NOMO-1 (cell line): ENCODE results near the gene C1QTNF6.

Experiments used
- DNase-seq, 2 experiments: peaks; one replicate each; lab custom pipeline; 2025; ENCODE audit not compliant: unreplicated experiment in 2 of 2; lab: John Stamatoyannopoulos, UW

Gene C1QTNF6

DNA sequence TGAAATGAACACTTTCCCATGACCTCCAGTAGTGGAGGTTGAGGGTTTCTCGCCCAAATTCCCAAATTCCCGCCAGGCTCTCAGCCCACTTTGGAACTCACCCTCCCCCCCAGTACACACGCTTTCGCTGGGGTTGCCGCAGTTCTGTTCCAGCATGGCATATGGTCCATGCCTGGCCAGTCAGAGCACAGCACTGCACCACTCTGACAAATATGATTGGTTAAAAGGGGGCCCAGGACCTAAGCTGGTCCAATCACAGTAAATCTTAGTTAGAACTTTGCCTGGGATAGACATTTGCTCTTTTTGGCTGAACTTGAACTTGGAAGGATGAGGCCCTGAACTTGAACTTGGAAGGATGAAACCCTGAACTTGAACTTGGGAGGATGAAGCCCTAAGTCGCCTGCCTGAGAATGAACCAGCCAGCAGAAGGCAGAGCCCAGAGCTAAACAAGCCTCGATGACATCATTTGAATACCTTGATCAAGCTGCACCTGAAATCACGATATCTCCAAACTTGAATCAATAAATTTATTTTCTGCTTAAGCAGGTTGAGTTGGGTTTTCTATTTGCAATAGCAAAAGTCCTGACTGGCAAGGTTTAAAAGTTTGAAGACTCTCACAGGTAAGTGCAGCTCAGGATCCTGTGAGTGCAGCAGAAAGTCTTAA is 36.8 kb upstream of the C1QTNF6 start:
- no peak for DNase-seq

DNA sequence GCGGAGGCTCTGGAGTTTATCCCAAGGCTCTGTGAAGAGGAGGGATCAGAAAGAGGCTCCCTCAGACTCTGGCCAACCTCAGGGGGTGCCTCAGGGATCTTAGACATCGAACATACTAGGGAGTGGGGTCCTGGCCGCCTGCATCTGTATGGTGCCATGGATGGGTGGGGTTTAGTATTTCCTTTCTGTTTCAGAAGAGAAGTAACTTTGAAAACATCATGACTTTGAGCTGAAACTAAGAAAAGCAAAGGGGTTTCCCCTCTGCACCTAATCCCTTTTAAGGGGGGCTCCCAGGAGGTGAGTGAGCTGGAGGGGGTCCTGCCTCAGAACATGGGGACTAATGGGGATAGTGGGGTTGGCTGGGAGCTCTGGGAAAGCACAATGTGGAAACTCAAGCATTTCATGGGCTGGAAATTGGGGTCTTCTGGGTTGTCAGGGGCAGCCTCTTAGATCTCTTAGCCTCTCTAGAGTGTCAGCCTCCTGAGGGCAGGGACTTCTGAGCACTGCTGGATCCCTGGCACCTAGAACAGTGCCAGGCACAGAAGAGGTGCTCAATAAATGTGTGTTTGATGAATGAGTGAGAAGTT is 36.0 kb upstream of the C1QTNF6 start:
- no peak for DNase-seq

GRCh38 chr22:37222440-37222971 is 34.5 kb upstream of the C1QTNF6 start:
- DNase-seq = peak in 1 of 2 experiments; percentile 40

- no peak for DNase-seq
Measured at GRCh38 chr22:37221424-37222333, 33.6 kb upstream of the C1QTNF6 start.

- DNase-seq = no peak
Measured at GRCh38 chr22:37220543-37220981, 32.5 kb upstream of the C1QTNF6 start.

GRCh38 chr22:37219533-37219932 is 31.5 kb upstream of the C1QTNF6 start:
- DNase-seq = no peak

DNA sequence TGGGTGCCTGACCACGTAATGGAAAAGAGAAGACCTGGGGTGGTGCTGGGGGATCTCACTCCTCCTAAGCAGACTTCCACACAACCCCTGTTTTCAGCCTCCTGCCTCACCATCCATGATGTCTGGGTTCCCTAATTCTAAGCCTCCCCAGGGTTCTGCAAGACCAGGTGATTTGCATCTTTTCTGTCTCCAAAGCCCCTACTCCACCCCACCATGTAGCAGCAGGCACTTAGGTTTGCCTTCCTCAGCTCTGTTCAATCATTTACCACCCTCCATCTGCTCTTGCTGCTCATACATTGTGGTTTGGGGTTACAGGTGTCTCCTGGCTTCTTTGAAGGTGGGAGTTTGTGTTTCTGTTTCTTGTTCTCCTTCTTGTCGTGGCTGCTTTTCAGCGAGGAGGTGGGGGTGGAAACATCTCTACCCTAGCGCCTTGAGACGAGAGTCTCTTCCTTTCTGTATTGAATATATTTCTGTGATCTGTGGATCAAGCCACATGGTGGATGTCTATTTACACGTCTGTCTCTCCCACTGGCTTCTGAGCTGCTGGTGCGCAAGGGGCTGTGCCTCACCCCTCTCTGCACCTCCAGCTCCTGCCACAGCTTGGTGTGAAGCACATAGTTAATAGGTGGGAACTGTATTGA is 30.8 kb upstream of the C1QTNF6 start:
- DNase-seq = no peak

DNA sequence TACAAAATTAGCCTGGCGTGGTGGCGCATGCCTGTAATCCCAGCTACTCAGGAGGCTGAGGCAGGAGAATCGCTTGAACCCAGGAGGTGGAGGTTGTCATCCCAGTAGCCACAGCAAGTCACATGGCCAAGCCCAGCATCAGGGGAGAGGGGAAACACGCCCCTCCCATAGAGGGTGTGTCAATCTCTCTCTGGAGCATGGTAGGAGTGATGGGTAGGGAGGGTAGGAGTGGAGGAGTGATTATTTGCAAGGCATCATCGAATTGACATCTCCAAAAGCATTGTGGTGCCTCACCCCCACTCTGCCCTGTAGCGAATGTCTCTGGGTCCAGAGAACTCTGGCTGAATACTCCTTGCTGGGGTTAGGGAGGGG is 30.3 kb upstream of the C1QTNF6 start:
- DNase-seq = no peak

- DNase-seq = no peak
Measured at GRCh38 chr22:37215890-37216289, 27.8 kb upstream of the C1QTNF6 start.

DNA sequence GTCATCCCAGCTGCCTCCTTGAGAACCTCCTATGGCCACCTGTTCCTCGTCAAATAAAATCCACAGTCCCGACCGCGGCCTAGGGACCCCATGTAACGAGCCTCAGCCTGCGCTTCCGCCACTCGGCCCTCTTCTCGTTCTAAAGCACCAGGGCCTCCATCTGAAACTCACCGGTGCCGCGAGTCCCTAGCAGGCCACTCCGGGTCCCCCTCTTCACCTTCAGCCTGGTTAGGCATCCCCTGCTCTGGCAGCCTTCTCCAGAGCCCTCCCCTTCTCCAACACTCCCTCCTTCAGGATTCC is 26.6 kb upstream of the C1QTNF6 start:
- DNase-seq = no peak

DNA sequence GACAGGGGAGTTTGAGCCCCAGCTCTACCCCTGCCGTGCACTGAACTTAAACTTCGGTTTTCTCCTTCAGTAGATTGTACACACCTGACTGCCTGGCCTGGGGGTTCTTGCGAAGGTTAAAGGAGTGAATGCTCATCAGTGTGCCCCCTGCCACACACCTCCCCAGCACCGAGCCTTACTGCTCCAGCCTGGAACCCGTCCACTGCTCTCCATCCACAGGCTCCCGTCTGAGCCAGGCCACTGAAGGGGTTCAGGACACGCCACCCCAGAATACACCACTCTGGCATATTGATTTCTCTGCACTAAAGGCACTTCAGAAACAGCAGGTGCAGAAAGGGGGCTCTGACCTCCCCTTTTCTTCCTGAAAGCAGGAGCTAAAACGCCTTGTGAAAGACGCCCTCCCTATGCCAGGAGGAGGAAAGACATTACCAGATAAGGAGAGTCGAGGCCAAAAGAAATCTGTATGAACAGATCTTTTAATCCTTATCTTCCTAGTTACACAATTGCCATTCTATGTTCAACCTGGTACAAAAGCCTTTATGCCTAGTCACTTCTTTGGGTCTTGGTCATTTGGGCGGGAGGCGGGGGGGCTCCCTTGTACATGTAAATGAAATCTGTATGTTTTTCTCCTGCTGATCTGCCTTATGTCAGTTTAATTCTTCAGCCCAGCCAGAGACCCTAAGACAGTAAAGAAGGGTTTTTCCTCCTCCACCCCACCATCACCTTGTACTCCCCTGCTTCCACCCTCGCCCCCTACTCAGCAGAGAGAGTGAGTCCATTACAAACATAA is 26.1 kb upstream of the C1QTNF6 start:
- no peak for DNase-seq

DNA sequence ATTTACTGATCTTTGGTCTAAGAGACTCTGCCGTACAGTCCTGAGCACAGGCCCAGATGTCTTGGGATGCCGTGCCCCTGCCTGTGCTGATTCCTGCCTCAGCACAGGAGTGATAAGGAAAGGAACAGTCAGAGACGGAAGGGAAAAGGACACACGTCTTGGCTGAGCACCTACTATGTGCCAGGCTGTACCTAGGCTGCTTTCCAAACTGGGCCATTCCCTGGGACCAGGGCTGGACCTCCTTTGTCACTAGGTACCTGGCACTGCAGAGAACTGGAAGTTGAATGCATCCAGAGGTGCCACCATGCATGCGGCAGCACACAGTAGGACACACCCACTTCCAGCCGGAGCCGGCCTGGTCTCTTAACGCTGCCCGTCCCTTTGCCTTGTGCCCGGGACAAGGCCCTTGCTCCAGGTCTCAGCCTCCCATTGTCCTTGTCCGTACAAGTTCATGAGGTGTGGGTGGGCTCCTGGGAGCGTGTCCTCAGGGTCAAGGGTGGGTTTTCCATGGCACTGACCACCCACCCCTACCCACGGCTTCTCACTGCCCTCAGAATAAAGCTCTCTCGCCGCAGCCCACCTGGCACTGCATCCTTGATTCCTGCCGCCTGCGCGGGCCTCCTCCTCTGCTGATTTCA is 25.3 kb upstream of the C1QTNF6 start:
- no peak for DNase-seq

- DNase-seq = no peak
Measured at GRCh38 chr22:37212174-37212906, 24.3 kb upstream of the C1QTNF6 start, which contains the start of gene SSTR3. Gene SSTR3 (minus strand): TSS chr22:37212477. CDS start chr22:37207803, 4,674 bp downstream.

GRCh38 chr22:37211866-37212173 is 23.8 kb upstream of the C1QTNF6 start:
- no peak for DNase-seq

- no peak for DNase-seq
Measured at GRCh38 chr22:37211075-37211865, 23.2 kb upstream of the C1QTNF6 start.

- DNase-seq = no peak
Measured at GRCh38 chr22:37210041-37210803, 22.2 kb upstream of the C1QTNF6 start.

- no peak for DNase-seq
Measured at GRCh38 chr22:37209140-37209845, 21.2 kb upstream of the C1QTNF6 start.
